Skin of body (tissue), 2 donors: ENCODE results near the gene SFMBT2. TPM values are rescaled to one million over a fixed set of nuclear protein-coding genes. Genes with fewer than 3 reads are reported as not detected.

Experiments
- DNase-seq: peaks from one replicate; lab custom pipeline; 2025; lab: John Stamatoyannopoulos, UW
- total RNA-seq: library from RNA; depleted of rRNA; stranded (reverse); fragments of >200 nt; gene quantifications from one replicate; pipeline ENCODE4 v1.2.3, GENCODE V29; 2014

The SFMBT2 gene
- total RNA-seq, 1 donor from 2014 or later = 5.8 TPM

DNA sequence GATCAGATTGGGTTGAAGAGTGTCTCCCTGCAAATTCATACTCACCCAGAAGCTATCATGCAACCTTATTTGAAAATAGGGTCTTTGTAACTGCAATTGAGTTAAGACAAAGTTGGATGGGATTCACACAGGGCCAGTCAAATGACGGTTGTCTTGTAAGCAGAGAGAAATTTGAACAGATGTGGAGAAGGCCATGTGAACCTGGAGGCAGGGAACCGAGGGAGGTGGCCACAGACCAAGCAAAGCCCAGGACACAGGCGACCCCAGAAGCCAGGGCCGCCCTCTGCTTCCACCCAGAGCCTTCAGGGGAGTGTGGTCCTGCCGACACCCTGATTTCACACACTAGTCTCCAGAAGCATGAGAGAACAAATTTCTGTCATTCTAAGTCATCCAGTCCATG is 140.8 kb downstream of the SFMBT2 start:
- DNase-seq = no peak

GRCh38 chr10:7267142-7267541 is 143.7 kb downstream of the SFMBT2 start:
- DNase-seq = no peak

DNA sequence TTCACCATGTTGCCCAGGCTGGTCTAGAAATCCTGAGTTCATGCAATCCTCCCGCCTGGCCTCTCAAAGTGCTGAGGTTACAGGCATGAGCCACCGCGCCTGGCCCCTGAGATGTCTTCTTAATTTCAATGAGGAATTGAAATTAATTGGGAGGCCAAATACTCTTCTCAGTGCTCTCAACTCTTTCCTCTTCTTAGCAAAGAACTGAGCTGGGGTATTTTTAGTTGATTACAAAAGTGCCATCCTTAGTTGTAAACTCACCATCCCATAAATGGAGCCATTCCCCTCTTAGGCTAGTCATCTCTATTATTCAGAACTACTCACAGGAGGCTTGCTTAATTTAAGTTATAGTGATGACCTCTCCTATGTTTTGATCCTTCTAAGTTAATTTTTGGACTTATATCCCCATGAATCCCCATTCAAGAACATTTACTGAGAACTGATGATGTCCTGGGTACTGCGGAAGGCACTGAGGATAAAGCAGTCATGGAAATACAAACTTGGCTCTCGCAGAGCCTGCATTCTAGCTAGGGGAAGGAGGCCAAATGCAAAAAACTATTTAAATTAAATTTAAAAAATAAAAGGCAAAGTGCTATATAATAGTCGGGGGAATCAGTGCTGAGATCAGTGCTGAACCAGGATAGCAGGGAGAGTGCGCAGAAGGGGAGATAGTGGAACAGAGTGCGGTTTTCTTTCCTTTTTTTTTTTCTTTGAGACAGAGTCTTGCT is 145.3 kb downstream of the SFMBT2 start:
- DNase-seq = no peak

DNA sequence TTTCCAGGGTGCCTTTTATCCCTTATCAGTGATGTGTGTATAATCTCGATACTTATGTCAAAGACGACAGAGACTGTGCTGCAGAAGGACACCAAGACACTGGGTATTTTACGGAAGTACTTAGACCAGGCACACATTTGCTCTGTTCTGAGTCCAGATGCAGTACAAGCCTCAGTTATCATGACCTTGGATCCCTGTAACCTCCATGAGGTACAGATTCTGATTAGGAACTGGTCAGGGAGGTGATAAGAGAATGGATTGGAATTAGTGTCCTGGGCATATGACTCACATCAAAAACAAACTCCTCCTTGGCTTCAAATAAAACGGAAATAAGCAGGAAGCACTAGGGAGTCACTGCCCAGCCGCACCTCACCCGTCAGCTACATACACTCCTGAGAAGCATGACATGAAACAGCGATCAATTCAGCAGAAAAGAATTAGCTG is 146.5 kb downstream of the SFMBT2 start:
- DNase-seq = no peak

GRCh38 chr10:7263616-7264015 is 147.2 kb downstream of the SFMBT2 start:
- DNase-seq = no peak

DNA sequence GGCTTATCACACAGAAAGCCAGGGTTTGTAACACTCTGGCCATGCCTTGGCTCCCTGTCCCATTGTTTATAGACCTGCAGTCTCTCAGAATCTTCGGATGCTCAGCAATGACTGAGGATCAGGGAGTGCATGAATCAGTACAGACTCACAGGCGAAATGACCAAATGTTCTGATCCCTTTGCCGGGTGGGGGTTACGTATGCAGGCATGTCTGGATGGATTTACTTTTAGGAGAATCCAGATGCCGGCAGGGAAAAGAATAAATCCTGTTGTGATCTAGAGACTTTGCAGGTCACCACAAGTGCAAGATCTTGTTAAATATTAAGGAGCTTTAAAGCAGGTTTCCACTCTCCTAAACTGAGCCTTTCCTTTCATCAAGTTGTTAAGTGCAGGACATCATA is 149.5 kb downstream of the SFMBT2 start:
- DNase-seq = no peak

- no peak for DNase-seq
Measured at GRCh38 chr10:7260912-7261311, 149.9 kb downstream of the SFMBT2 start.

GRCh38 chr10:7260412-7260900 is 150.4 kb downstream of the SFMBT2 start:
- DNase-seq = peak; percentile 39

- no peak for DNase-seq
Measured at GRCh38 chr10:7258948-7259523, 151.8 kb downstream of the SFMBT2 start.

DNA sequence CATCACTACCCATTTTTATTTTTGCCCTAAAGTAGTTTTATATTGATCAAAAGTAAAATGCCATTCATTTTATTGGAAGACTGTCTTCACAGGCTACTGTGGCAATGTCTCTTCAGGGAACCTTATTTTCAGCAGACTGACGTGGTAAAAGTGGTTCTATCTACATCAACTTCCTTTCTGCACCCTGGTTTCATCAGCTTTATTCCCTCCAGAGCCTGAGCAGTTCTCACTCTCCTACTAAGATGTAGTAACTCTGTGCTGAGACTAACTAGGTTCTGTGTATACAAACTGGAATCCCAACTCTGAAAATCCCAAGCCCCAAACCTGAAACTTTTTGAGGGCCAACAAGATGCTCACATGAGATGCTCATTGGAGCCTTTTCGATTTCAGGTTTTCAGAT is 155.3 kb downstream of the SFMBT2 start:
- DNase-seq = no peak

DNA sequence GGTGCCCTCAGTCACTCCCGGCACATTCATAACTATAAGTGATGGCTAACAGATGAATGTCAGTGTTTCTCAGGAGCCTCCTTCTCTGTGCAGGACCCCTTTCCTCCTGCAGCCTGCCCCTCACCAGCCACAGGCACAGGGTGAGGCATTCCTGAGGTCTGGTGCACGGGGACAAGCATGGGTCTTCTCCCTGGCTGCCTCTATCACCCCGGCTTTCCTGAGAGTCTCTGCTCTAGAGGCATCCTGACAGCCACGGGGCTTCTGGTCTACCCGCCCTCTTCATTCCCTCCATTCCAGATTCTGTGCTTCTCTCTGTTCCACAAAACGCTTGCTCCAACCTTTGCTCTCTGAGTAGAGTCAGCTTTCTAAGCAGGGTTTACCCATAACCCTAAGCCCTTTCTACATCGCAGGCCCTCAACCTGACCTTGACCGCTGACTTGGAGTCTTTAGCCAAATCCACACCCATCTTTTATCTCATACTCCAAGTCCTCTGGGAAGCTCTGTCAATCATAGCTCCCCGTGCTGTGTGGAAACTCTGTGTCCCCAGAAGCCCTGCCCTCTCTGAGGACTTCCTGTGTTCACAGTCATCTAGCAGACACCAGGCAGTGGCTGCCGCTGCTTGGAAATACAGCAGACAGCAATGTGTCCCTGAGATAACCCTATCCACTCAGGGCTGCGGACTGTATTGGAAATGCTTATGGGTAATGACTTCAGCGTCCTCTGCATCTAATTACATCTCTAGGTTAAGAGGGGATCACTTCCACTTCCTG is 159.0 kb downstream of the SFMBT2 start:
- no peak for DNase-seq

DNA sequence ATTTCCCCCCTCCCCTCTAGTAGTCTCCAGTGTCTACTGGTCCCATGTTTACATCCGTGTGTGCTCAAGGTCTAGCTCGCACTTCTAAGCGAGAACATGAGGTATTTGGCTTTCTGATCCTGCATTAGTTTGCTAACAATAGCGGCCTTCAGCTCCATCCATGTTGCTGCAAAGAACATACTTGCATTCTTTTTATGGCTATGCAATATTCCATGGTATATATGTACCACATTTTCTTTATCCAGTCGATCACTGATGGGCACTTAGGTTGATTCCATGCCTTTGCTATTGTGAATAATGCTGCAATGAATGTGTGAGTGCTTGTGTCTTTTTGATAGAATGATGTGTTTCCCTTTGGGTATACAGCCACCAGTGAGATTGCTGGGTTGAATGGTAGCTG is 160.6 kb downstream of the SFMBT2 start:
- DNase-seq = no peak

DNA sequence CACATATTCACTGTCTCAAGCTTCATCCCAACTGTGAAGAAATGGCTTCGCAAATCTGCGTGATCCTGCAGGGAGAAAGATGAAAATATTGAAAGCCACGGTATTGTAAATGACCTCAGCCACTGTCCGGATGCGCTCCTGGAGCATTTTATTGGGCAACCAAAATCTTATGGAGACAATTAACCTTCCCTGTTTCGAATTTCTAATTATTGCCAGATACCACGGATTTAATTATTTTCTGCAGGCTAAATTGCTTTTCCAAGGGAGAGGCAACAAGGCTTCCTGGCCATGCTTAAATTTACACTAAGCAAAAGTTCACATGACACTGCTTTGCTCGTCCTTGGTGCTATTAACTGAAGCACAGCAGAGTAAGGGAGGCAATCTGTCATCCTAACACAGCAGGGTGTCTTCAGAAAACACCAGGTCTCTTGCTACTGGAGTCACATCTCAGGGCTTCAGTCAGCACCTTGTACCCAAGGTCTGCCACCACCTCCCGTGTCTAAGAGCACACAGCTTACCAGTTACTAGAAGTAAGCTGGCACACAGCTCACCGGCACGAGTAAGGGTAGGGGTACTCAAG is 162.2 kb downstream of the SFMBT2 start:
- no peak for DNase-seq

- DNase-seq = no peak
Measured at GRCh38 chr10:7248148-7248547, 162.7 kb downstream of the SFMBT2 start.

DNA sequence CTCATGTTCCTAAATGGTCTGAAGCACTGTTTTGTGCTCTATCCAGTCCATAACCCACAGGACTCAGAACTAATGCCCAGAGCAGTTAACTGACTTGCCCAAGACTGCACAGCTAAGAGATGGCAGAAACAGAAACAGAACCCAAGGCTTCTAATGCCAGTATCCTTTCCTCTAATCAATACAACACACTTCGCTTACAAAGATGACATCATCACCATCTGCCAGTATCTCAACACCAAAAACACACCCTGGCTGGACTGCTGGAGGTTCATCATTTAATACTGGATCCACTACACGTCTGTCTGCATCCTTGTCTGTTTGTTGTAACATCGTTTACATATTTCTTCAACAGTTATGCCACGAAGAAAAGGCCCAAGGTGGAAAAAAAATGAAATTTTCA is 165.3 kb downstream of the SFMBT2 start:
- no peak for DNase-seq

- no peak for DNase-seq
Measured at GRCh38 chr10:7243873-7244272, 167.0 kb downstream of the SFMBT2 start.

GRCh38 chr10:7243139-7243538 is 167.7 kb downstream of the SFMBT2 start:
- DNase-seq = no peak

DNA sequence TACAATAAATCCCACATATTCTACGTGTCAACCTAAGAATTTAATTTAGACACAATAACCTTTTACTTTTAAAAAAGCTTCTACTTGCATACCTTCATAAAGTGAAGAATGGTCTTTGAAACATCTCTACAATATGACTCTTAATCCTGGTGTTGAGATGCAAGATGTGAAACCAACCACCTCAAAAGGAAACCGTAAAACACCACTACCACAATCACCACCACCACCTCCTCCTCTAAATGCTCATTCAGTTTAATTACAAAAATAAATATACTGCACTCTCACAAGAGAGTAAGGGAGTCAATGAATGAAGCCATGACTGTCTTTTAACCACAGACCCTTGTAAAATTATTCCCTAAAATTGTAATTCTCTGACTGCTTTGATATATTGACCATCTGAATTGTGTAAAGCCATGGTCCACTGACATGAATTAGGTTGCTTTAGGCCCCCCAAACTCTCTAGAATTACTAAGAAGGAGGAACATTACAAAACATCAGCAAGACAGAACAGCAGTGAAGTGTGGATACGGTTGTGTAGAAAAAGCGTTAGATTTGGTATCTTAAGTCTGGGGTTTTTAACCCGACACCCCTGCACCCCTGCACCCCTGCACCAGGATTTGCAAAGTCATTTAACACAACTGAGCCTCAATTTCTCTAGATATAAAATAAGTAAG is 171.4 kb downstream of the SFMBT2 start:
- DNase-seq = no peak

DNA sequence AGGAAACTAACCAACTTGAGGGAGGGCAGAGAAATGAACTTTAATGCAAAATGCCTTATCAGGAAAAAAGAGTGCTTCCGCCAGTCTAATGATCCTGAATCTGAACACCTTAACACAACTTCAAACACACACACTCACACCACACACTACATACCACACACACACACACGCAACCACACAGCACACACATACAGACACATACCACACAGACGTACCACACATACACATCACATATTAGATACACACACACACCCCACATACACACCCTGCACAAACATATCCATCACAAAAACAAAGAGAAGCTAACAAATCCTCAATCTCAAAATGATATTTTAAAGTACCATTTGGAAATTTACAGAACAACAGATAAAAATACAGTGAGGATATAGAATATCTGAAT is 175.5 kb downstream of the SFMBT2 start:
- no peak for DNase-seq

- no peak for DNase-seq
Measured at GRCh38 chr10:7234109-7234508, 176.7 kb downstream of the SFMBT2 start.

DNA sequence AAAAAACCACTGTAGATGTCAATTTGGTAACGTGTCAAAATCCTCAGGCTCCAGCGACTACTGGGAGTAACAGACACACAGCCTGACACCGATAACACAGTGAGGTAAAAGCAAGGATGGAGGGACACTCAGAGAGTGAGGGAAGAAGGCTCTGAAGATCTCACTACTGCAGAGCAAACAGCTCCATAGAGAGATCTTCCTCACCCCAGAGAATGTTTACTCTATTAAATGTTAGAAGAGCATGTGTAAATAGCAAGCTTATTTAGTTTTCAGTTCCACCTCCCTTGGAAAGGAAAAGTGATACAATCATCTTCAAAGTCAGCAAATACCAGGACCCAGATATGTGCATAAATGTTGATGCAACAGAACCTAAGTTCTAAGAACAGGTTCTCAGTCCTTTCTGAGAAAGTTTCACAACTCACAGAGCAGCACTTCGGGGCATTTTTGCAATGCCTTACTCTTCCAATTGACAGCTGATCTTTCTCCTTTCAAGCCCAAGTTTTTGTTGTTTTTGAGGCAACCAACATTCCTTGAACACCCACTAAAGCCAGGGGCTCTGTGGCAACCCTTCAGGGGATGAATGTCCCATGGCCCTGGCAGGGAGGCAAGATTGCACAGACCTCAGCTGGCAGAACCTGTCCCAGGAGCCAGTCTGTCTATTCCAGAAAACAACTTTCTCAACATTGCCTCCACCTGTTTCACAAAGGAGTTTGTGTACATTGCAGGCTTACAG is 177.4 kb downstream of the SFMBT2 start:
- DNase-seq = no peak
